ENCODE data around the gene CGB3.

CGB3 gene

GRCh38 chr19:49014870-49015255, 9.3 kb downstream of the CGB3 start:
- DNase-seq: no peak

- no peak for DNase-seq
Observed at GRCh38 chr19:49014123-49014869, 9.8 kb downstream of the CGB3 start.

- DNase-seq: no peak
Observed at GRCh38 chr19:49011194-49011593, 12.9 kb downstream of the CGB3 start.

- DNase-seq: no peak
Observed at GRCh38 chr19:49010453-49010852, 13.7 kb downstream of the CGB3 start.

GRCh38 chr19:49009828-49010227, 14.3 kb downstream of the CGB3 start:
- no peak for DNase-seq

GRCh38 chr19:49006905-49007304, 17.2 kb downstream of the CGB3 start:
- no peak for DNase-seq

- no peak for DNase-seq
Observed at GRCh38 chr19:49004964-49005614, 19.0 kb downstream of the CGB3 start.

- DNase-seq: no peak
Observed at GRCh38 chr19:49004133-49004532, 20.0 kb downstream of the CGB3 start.

- DNase-seq: peak; percentile 58 to 73
Observed at GRCh38 chr19:48999481-49000325, 24.4 kb downstream of the CGB3 start.

GRCh38 chr19:48997972-48998371, 26.2 kb downstream of the CGB3 start:
- peak; percentile 54 to 59 for DNase-seq

GRCh38 chr19:48994035-48994386, 30.1 kb downstream of the CGB3 start:
- DNase-seq: no peak

GRCh38 chr19:48993175-48994034, 30.7 kb downstream of the CGB3 start, which contains the start of the genes GYS1 and RUVBL2:
Gene GYS1 (minus strand): TSS chr19:48993309. CDS start chr19:48993112, 197 bp downstream.
Gene RUVBL2 (plus strand): TSS chr19:48993887. CDS start chr19:48993912, 25 bp downstream.
- DNase-seq: peak; percentile 99

- DNase-seq: no peak
Observed at GRCh38 chr19:48992581-48993174, 31.5 kb downstream of the CGB3 start.

- DNase-seq: no peak
Observed at GRCh38 chr19:48991873-48992580, 32.1 kb downstream of the CGB3 start.

GRCh38 chr19:48991011-48991609, 33.0 kb downstream of the CGB3 start:
- DNase-seq: no peak

- DNase-seq: no peak
Observed at GRCh38 chr19:48990400-48990799, 33.7 kb downstream of the CGB3 start.

GRCh38 chr19:48989701-48990291, 34.3 kb downstream of the CGB3 start:
- no peak for DNase-seq

- no peak for DNase-seq
Observed at GRCh38 chr19:48988860-48989259, 35.3 kb downstream of the CGB3 start.

GRCh38 chr19:48988286-48988685, 35.8 kb downstream of the CGB3 start:
- no peak for DNase-seq

- DNase-seq: no peak
Observed at GRCh38 chr19:48987323-48987722, 36.8 kb downstream of the CGB3 start.

- DNase-seq: no peak
Observed at GRCh38 chr19:48986211-48986610, 37.9 kb downstream of the CGB3 start.
